ES-I3 (cell line): Measurements from ENCODE around the gene IGFBPL1.

Experiments used
- H3K36me3 ChIP-seq: 2 replicates; pipeline ENCODE4 v1.6.1; 2013; ENCODE audit warnings: mild to moderate bottlenecking, low read length, control low read depth, moderate library complexity; ENCODE audit not compliant: insufficient read depth
- H3K4me1 ChIP-seq: 2 replicates; pipeline ENCODE4 v1.6.1; 2013; ENCODE audit warnings: mild to moderate bottlenecking, control low read depth, low read length; ENCODE audit not compliant: insufficient read depth
- H3K9ac ChIP-seq: 2 replicates; pipeline ENCODE4 v1.6.1; 2013; ENCODE audit warnings: low read depth, mild to moderate bottlenecking, low read length, moderate library complexity
- H3K9me3 ChIP-seq: 2 replicates; pipeline ENCODE4 v1.6.1; 2013; ENCODE audit warnings: mild to moderate bottlenecking, low read length, moderate library complexity; ENCODE audit not compliant: control insufficient read depth, insufficient read depth

IGFBPL1 gene

DNA sequence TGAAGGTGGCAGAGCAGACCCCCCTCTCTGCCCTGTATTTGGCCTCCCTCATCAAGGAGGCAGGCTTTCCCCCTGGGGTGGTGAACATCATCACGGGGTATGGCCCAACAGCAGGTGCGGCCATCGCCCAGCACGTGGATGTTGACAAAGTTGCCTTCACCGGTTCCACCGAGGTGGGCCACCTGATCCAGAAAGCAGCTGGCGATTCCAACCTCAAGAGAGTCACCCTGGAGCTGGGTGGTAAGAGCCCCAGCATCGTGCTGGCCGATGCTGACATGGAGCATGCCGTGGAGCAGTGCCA lies 27.9 kb downstream of the IGFBPL1 start:
- Histone ChIP-seq H3K4me1 (0 out of 2 replicates have a peak, but pooled peaks cover 2% of the 10 kb centered on the region), H3K9ac (no peak overlapping the region), H3K9me3 (no peaks in the 10 kb centered on the region), H3K36me3 (peaks cover 4% of the 10 kb centered on the region; the same call in 1 of the 2 replicates)

- Histone ChIP-seq H3K9ac (no peak overlapping the region), H3K4me1 (0 out of 2 replicates have a peak, but pooled peaks cover 4% of the 10 kb centered on the region), H3K36me3 (peaks cover 4% of the 10 kb centered on the region; the same call in 1 of the 2 replicates), H3K9me3 (no peaks in the 10 kb centered on the region)
Observed at GRCh38 chr9:38395653-38396370, 28.4 kb downstream of the IGFBPL1 start.

DNA sequence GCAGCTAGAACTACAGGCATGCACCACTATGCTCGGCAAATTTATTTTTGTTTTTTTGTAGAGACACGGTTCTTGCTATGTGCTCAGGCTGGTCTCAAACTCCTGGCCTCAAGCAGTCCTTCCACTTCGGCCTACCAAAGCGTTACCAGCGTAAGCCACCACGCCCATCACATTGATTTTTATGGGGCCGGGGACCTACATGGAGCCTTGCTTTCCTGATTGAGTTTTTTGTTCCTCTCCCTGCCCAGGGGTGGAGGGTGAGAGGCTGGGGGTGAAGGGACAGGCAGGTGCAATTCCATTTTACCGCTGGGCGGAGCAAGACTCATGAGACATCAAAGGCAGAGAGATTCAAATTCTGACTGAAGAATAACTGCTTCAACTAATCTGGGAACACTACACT lies 29.8 kb downstream of the IGFBPL1 start:
- 0 out of 2 replicates have a peak, but pooled peaks cover 4% of the 10 kb centered on the region for H3K4me1 ChIP-seq
- peaks cover 4% of the 10 kb centered on the region; the same call in 1 of the 2 replicates for H3K36me3 ChIP-seq
- H3K9me3 ChIP-seq, result no peaks in the 10 kb centered on the region
- H3K9ac ChIP-seq, result no peak overlapping the region

DNA sequence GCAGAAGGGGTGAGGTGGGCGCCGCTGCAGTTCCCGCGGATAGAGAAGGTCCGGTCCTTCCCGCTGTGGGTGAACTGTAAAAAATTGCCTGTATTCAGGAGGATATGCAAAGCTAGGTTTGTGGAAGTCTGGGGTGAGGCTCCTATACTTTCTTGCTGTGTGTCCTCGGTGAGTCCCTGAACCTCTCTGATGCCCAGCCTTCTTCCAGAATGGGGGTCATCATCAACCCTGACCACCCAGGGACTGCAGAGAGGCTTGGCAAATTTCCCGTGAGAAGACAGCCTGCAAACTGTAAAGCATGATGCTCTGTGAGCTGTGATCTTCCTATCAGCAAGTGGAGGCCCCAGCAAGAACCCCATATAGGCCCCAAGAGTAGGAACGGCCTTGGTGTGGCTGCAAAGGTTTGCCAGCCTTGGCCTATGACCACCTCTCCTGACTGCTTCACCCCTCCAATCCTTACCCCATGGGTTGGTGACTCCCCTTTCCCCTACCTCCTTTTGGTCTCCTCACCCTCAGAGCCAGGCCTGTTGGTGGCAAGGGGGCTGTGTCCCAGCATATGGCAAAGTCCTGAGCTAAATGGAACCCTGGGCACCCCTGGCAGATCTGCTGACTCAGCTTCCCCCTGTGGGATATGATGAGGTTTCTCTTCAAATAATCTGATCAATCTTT lies 31.0 kb downstream of the IGFBPL1 start:
- Histone ChIP-seq H3K36me3 (peaks cover 4% of the 10 kb centered on the region; the same call in 1 of the 2 replicates), H3K9ac (peak overlapping the region; percentile 94), H3K4me1 (0 out of 2 replicates have a peak, but pooled peaks cover 4% of the 10 kb centered on the region), H3K9me3 (no peaks in the 10 kb centered on the region)

DNA sequence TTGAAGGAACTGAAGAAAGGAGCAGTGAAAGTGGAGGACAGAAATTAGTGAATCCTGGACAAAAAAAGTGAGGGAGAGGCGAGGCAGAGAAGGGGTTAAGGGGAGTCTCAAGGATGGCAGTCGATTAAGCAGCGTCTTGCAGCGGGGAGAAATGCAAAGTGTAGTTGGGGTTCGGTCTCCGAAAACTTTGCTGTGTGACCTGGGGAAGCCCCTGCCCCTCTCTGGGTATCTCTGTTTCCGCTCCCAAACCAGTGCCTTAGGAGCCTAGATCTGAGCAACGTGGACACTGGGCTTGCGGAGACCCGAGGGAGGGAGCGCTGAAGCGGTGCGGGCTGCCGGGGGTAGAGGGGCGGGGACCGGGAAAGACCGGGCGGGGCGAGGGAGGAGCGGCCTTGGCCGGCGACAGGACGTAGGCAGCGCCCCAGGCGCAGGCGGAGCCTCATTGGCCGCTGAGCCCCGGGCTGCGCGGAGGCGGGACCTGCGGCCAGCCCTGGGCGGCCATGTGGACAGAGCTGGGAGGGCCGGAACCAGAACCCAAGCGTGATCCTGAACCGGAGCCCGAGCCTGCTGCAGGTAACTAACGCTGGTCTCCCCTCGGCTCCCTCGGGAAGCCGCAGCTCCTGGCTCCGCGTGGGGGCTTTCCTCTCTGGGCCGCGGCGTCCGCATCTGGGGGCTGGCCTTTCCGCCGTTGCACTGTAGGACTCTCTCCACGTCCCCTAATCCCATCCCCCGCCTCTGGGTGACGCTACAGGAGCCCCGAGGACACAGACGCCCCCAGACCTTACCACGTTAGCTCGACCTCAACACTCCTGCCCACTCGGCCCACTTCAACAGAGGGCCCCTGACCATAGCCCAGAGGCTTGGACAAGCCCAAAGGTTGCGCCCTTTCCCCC lies 31.8 kb downstream of the IGFBPL1 start, which contains the start of gene ALDH1B1:
Gene ALDH1B1, plus strand, starts transcription at position 468 of the 893 bp plus-strand sequence. CDS start 3,047 bp downstream, outside the sequence.
- no peaks in the 10 kb centered on the region for H3K9me3 ChIP-seq
- H3K36me3 ChIP-seq, result peaks cover 3% of the 10 kb centered on the region; the same call in 1 of the 2 replicates
- H3K4me1 ChIP-seq, result 0 out of 2 replicates have a peak, but pooled peaks cover 4% of the 10 kb centered on the region
- H3K9ac ChIP-seq, result peak within 1 kb of the TSS; percentile 94

DNA sequence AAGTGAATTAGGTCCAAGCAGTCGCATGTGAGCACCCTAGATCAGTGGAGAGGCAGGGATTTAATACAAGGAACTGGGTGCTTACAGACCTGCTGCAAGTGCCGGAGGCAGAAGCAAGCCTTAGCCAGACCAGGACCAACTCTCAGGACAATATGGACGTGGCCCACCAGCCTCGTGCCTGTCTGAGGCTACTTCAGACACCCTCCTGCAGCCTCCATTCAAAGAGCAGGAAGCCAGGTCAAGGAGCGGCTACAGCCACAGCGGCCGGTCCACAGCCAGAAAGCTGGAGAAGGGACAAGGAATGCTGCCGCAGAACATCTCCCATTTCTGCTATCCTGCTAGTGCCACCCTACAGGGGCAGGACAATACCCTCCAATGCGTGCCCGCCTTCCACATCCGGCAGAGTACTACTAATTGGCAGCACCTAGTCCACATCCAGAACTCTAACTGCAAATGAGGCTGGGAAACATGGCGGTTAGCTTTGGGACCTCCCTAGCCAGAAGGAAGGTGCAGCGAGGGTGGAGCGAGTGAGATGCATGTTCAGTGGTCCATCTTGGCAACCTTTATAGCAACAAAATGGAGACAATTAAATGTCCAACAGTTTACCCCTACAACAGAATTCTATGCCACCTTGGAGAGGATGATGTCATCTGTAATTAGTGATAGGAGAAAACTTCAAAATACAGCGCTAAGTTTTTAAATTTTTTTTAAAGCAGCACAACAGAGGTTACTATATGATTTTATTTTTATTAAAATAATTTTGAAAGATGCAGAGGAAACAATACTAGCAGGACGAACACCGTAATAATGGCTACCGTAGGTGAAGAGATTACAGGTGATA lies 32.8 kb downstream of the IGFBPL1 start:
- 0 out of 2 replicates have a peak, but pooled peaks cover 4% of the 10 kb centered on the region for H3K4me1 ChIP-seq
- no peaks in the 10 kb centered on the region for H3K36me3 ChIP-seq
- H3K9me3 ChIP-seq, result no peaks in the 10 kb centered on the region
- H3K9ac ChIP-seq, result peak overlapping the region; percentile 94; the same call in 1 of the 2 replicates

DNA sequence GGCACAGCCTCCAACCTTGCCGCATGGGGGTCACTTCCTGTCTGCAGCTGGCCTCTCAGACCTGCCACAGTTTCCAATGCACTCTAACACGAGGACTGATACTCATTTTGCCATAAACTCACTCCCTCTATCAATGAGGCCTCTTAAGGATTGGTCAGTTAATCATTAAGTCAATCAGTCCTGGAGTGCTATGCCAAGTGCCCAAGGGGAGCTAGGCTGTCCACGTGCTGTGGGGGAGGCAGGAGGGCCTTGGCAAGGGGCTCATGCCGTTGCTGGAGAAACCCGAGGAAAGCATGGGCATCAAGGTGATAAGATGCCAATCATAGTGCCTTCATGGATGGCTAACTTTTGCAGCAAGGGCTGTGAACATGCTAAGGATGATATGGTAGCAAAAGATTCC lies 33.4 kb downstream of the IGFBPL1 start:
- Histone ChIP-seq H3K36me3 (no peaks in the 10 kb centered on the region), H3K9me3 (no peaks in the 10 kb centered on the region), H3K4me1 (0 out of 2 replicates have a peak, but pooled peaks cover 4% of the 10 kb centered on the region), H3K9ac (no peak overlapping the region)

DNA sequence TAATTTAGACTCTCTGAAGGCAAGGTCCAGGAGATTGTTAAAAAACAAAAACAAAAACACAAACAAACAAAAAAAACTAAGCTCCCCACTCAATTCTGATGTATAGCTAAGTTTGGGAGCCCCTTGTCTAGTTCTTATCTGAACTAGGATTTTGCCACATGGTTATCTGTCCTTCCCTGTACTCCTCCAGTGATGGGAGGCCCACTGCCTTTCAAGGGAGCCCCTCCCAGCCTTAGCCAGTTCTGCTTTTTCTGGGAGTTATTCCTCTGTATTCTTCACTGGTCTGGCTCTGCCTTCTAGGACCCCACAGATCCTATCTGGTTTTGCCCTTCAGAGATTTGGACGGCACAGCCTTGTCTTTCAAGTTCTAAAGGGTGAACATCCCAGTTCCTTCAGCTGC lies 33.8 kb downstream of the IGFBPL1 start:
- 0 out of 2 replicates have a peak, but pooled peaks cover 4% of the 10 kb centered on the region for H3K4me1 ChIP-seq
- H3K9me3 ChIP-seq, result no peaks in the 10 kb centered on the region; the same call in 1 of the 2 replicates
- no peak overlapping the region for H3K9ac ChIP-seq
- no peaks in the 10 kb centered on the region for H3K36me3 ChIP-seq

- 0 out of 2 replicates have a peak, but pooled peaks cover 4% of the 10 kb centered on the region for H3K4me1 ChIP-seq
- H3K36me3 ChIP-seq, result no peaks in the 10 kb centered on the region
- peaks cover 5% of the 10 kb centered on the region for H3K9me3 ChIP-seq
- H3K9ac ChIP-seq, result no peak overlapping the region
Observed at GRCh38 chr9:38389313-38389712, 34.9 kb downstream of the IGFBPL1 start.

- H3K9ac ChIP-seq, result no peak overlapping the region
Observed at GRCh38 chr9:38388283-38389223, 35.7 kb downstream of the IGFBPL1 start.

GRCh38 chr9:38387751-38388150 lies 36.5 kb downstream of the IGFBPL1 start:
- Histone ChIP-seq H3K9me3 (peaks cover 5% of the 10 kb centered on the region), H3K36me3 (no peaks in the 10 kb centered on the region), H3K4me1 (0 out of 2 replicates have a peak, but pooled peaks cover 4% of the 10 kb centered on the region), H3K9ac (no peak overlapping the region)

More at GRCh38 chr9:38388283-38389223, 35.7 kb downstream of the IGFBPL1 start:
- Histone ChIP-seq H3K4me1 (0 out of 2 replicates have a peak, but pooled peaks cover 4% of the 10 kb centered on the region), H3K36me3 (no peaks in the 10 kb centered on the region), H3K9me3 (peaks cover 5% of the 10 kb centered on the region)

- H3K9me3 ChIP-seq, result peaks cover 5% of the 10 kb centered on the region
- no peak overlapping the region for H3K9ac ChIP-seq
- no peaks in the 10 kb centered on the region for H3K36me3 ChIP-seq
- H3K4me1 ChIP-seq, result 0 out of 2 replicates have a peak, but pooled peaks cover 4% of the 10 kb centered on the region
Observed at GRCh38 chr9:38387066-38387465, 37.2 kb downstream of the IGFBPL1 start.
